GM23248 (cell line): ENCODE data around the gene ASIC2.

Experiments used
- EZH2 ChIP-seq: fragments of 200-600 bp; sonication (generic); IDR thresholded peaks from 2 replicates; pipeline ENCODE4 v1.6.1; 2018; ENCODE audit warnings: antibody characterized with exemption, mild to moderate bottlenecking; ENCODE audit not compliant: insufficient read depth, poor library complexity, severe bottlenecking
- EZH2phosphoT487 ChIP-seq: fragments of 200-600 bp; sonication (generic); IDR thresholded peaks from 2 replicates; pipeline ENCODE4 v1.6.1; 2018; ENCODE audit warnings: antibody characterized with exemption, moderate library complexity, mild to moderate bottlenecking, low read depth; ENCODE audit not compliant: insufficient read depth

DNA sequence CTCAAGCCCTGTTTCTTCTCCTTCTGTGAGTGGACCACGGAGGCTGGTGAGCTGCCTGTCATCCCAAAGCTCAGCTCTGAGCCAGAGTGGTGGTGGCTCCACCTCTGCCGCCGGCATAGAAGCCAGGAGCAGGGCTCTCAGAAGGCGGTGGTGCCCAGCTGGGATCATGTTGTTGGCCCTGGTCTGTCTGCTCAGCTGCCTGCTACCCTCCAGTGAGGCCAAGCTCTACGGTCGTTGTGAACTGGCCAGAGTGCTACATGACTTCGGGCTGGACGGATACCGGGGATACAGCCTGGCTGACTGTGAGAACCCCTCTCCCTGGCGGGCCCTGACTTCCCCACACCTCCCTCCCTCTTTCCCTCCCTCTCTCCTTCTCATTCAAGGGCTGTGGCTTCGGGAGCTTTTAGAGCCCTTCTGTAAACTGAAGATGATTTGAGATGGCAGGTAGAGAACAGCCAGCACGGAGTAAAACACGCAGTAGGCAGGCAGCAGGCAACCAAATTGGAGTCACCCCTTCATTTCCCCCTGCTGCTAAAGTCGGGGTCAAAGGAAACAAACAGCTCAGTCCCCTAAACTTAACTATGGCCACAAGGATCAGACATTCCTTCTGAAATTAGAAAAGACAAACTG, 297.6 kb downstream of the ASIC2 start:
- no peak for TF ChIP-seq EZH2
- TF ChIP-seq EZH2phosphoT487, result no peak
